Cardiac septum (tissue), 1 donor: ENCODE measurements around the gene PLCG2. TPM values are rescaled to one million over a fixed set of nuclear protein-coding genes. Genes with fewer than 3 reads are reported as not detected.
"Not testable (repeated sequence)": the region's sequence is repeated elsewhere in the genome, so short reads cannot be mapped to it uniquely, and the experiment has no call there.

Source experiments
- DNase-seq: peaks from one replicate; pipeline ENCODE4 v3.0.0-alpha.2; 2020; ENCODE audit warnings: low spot score
- intact Hi-C: fragments of 100-400 bp; cut with DNase I; formaldehyde crosslinking; loops from one replicate; pipeline ENCODE4 v1.14.0; 2022
- long read RNA-seq: library from polyadenylated mRNA; unstranded; transcript quantifications from one replicate; pipeline ENCODE4 v2.0.0, GENCODE V29; 2021
- total RNA-seq: library from RNA; stranded (reverse); fragmentation: NEBNext Ultra II Directional; extraction: Animal tissue kit (Norgen Biotek cat#: 25700); gene quantifications from one replicate; pipeline ENCODE4 v1.2.1, GENCODE V29; 2021
- donor health status: DM: no; HTN: no; CAD: no.

Gene PLCG2
- total RNA-seq, result 8.5 TPM
- long read RNA-seq, full-length matches to known transcripts, result 1 of 5 reads
- long read RNA-seq, partial matches to known transcripts, result 3 of 5 reads
- long read RNA-seq, other reads (novel, unspliced or antisense), result 1 of 5 reads

DNA sequence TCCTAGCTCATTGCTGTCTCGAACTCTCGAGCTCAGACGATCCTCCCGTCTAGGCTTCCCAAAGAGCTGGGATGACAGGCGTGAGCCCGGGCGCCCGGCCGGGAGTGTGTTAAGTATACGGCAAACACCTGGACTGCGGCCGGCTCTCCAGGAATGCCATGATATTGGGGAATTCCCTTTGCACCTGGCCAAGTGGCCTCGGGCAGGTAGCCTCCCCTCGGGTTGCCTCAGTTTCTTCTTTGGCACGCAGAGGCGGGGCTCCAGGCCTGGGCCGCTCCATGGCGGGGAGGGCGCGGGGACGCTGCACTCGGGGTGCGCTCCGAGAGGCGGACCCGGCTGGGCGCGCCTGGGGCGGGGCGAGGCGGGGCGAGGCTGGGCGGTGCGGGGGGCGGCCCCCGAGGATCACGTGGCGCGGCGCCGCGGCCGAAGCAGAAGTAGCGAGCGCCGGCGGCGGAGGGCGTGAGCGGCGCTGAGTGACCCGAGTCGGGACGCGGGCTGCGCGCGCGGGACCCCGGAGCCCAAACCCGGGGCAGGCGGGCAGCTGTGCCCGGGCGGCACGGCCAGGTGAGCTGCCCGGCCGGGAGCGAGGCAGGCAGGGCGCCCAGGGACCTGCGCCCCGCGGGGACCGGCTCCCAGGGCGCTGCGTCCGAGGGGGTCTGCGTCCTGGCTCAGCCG lies at the start of gene PLCG2:
PLCG2 (plus strand) TSS at position 431 of the 675 bp plus-strand sequence. CDS start 6,699 bp downstream, outside the sequence.
- DNase-seq, result peak; percentile 95
- intact Hi-C loops, result loop anchor here (10.0 kb wide), 1 partner anchor 86 kb away; no protein-coding TSS in a partner anchor

DNA sequence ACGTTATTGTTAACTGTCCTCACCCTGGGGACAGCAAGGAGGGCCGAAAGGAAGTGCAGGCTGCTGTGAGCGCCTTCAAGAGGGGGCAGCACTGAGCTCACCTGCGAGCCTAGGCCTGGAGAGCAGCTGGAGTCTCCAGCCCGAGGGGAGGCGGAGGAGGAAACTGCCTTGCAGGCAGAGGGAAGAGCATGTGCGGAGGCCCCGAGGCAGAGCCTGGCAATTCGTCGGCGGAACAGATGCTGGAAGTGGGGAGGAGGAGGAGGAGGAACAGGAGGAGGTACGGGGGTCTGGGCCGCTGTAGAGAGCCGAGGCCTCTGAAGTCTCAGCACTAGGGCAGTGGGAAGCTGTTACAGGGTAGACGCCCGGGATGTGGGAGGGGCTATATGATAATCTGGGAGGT lies 49.6 kb upstream of the PLCG2 start:
- intact Hi-C loops, result no loop called here
- DNase-seq, result no peak

DNA sequence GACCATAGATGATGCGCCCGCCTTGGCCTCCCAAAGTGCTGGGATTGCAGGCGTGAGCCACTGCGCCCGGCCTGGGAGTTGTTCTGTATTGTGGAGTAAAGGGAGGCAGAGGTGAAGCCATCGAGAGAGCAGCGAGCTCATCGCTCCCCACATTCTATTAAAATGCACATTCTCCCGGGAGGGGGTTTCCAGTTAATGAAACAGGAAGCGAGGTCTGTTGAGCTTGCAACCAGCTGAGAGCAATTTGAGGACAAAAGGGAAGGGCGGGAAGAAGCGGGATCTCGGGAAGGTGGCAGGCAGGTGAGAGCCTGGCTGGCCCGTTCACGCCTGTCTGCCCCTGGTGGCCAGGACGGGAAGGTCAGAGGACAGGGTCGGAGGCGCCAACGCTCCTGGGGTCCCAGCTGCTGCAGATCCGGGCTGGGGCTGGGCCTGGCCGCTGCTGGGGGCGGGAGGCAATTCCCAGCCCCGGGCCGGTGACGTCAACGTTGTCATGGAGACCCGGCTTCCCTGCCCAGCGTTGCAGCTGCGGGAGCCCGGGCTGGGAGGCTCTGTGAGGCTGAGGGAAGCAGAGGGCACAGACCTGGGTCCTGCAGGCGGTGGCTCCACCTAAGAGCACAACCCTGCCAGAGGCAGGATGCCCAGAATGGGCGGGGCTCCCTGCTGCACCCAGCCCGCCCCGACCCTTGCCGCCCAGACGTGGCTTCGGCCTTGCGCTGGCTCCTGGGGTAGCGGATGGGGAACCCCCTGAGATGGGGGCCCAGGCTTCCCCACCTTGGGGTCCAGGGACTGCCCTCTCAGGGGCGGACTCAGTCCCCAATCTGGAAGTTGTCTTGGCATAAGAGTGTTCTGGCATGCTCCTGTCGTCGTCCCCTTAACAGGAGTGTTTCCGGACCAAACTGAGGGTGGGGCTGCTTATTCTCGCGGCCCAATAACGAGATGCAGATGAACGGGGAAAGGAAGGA lies 48.7 kb upstream of the PLCG2 start:
- intact Hi-C loops, result loop anchor here (10.0 kb wide), 1 partner anchor 526 kb away; no protein-coding TSS in a partner anchor
- peak; percentile 92 for DNase-seq

DNA sequence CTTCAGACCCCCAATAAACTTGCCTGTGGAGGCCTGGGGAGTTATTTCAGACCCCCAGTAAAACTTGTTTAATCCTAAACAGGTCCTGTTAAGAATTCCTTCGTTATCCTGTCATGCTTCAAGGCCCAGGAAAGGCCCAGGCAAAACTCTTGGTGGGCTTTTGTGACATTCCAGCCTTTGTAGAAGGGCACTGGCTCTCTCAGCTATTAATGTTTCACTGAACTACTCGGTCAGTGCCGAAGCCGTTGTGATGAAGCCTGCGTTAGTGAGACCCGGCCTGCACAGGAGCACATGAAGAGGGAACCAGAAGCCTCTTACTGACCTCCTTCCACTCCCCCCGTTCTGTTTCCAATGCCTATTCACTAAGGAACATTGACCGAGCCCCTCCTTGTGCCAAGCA lies 47.4 kb upstream of the PLCG2 start:
- no peak for DNase-seq
- intact Hi-C loops, result loop anchor here (10.0 kb wide), 1 partner anchor 527 kb away; no protein-coding TSS in a partner anchor

DNA sequence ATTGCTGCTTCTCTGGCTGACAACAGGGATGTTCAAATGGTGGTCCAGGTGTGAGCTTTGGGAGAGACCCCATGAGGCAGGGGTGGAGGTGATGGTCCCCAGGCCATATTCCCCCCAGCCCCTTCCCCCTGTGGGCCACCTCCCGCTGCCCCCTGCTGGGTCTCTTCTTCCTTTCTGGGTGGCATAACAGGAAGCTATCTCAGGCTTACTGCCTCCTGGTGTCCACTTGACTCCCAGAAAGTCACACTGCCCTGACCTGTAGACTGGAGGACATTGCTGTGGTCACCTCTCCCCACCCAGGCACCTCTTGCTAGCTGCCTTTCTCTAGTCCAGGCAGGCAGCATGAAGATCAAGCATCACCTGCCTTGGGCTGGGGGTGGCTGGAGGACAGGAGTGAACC lies 46.4 kb upstream of the PLCG2 start:
- intact Hi-C loops, result loop anchor here (10.0 kb wide), 1 partner anchor 528 kb away; no protein-coding TSS in a partner anchor
- no peak for DNase-seq

DNA sequence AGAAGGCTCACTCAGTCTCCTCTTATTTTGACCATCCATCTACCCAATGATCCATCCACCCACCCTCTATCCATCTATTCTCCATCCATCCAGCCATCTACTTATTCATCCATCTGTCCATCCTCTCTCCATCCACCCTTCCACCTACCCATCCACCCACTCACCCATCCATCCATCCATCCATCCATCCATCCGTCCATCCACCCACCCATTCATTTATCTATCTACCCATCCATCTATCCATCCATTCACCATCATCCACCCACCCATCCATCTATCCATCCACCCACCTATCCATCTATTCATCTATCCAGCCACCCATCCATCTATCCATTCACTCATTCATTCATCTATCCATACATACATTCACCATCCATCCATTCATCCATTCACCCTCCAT lies 45.8 kb upstream of the PLCG2 start:
- intact Hi-C loops, result loop anchor here (10.0 kb wide), 1 partner anchor 528 kb away; no protein-coding TSS in a partner anchor
- no peak for DNase-seq

DNA sequence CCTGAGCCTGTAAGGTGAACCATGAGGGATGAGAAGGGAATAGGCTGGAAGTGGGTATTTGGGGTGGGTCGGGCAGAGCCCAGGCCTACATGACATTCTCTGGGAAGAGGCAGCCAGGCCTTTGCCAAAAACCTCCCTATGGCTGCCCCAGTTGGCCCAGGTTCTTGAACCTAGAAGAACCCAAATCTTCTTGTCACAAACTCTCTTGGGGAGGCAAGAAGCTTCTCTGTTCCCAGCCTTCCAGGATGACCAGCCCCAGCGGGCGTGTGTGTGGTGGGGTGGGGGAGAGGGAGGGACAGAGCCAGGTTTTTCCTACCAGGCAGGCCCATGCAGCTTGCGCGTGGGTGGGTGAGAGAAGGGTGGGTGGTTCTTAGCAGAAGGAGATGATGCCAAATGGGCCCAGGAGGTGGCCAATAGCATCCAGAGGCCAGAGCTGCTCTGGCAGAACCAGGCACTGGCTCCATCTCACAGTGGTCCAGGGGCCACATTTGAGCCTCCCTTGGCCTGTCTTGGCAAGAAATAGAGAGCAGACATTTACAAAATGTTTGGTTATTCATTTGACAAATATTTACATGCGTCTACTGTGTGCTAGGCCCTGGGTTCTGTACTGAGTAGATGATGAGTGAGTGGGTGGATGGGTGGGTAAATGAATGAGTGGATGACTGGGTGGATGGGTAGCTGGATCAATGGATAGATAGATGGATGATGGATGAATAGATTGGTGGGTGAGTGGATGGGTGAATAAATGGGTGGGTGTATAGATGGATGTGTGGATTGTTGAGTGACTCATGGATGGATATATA lies 44.3 kb upstream of the PLCG2 start:
- intact Hi-C loops, result loop anchor here (10.0 kb wide), 1 partner anchor 530 kb away; no protein-coding TSS in a partner anchor
- no peak for DNase-seq

DNA sequence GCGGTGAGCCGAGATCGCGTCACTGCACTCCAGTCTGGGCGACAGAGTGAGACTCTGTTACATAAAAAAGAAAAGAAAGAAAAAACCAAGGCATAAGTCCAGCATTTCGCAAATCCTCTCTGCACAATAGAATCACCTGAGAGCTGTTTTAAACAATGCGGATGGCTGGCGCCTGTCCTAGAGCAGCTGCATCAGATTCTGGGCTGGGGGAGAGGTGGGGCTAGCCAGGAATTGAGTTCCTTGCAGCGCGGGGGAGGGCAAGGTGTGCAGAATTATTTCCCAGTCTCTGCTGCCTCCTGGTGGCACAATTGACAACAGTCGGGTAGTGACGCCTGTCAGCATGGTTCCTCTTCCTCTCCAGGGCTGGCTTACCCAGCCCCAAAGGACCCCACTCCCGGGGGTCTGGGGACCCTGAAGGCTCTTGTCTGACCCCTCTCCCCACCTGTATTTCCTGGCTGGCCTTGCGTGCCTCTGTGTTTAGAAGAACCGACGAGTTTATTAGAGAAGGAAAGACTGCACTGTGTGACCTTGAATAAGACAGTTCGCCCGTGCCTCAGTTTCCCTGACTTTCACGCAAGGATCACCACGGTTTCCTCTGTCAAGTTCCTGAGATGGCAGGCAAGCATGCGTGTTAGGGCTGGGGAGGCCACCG lies 41.1 kb upstream of the PLCG2 start:
- DNase-seq, result peak; percentile 94
- intact Hi-C loops, result loop anchor here (10.0 kb wide), 1 partner anchor 533 kb away; no protein-coding TSS in a partner anchor

DNA sequence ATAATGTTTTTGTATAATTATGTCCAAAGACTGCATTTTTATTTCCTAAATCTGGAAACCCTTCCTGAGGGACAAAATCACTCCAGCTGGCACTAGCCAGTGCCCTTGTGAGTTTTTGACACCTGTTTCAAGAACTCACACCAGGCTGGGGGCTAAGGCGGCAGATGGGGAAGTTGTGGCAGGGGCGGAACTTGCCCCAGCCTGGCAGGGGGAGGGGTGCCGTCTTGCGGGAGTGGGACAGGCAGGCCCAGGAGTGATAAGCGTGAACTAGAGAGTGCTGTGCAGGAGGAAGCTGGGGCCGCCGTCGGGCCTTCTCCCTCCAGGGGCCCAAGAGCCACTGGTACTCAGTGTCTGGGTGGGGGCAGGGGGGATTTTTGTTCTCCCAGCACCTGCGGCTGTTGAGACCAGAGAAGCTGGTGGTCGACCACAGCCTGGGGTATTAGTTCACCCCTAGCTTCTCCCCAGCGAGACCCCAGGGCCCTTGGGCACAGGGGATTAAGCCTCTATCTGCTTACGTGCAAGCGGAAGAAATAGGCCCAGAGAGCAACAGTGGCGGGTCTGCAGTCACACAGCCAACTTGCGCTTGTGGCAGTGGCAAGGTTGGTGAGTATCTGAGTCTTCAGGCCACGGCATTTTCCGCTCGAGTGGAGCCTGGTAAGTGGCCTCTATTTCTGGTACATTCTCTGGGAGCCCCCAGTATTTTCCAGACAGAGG lies 40.2 kb upstream of the PLCG2 start:
- intact Hi-C loops, result loop anchor here (10.0 kb wide), 1 partner anchor 534 kb away; no protein-coding TSS in a partner anchor
- peak; percentile 95 for DNase-seq

DNA sequence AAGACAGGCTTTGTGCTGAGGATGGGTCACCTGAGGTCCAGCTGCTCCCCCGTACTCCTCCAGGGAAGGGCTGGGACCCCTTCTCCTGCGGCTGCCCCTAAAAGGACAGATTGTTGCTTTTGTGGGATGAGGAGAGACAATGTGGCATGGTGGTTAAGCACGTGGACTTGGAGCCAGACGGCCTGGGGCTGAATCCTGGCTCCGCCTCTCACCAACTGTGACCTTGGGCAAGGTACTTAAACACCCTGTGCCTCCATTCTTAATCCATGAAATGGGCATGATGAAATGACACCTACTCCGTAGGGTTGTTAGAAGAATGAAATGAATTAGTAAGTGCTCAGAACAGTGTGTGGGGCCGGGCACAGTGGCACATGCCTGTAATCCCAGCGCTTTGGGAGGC lies 39.6 kb upstream of the PLCG2 start:
- intact Hi-C loops, result loop anchor here (10.0 kb wide), 1 partner anchor 535 kb away; no protein-coding TSS in a partner anchor
- DNase-seq, result no peak

DNA sequence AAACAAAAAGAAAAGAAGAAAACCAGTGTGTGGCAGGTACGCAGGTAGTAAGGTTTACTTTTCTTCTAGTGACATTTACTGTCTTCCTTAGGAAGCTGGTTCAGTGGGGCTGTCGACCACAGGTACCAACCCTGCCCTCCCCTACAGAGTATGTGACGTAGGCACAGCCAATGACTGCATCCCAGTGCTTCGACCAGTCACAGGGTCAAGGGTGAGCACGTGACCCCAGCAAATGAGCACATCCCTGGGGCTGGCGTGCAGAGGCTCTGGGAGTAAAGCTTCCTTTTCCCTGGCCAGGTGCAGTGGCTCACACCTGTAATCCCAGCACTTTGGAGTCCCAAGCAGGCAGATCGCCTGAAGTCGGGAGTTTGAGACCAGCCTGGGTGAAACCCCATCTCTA lies 38.9 kb upstream of the PLCG2 start:
- intact Hi-C loops, result no loop called here
- DNase-seq, result no peak

DNA sequence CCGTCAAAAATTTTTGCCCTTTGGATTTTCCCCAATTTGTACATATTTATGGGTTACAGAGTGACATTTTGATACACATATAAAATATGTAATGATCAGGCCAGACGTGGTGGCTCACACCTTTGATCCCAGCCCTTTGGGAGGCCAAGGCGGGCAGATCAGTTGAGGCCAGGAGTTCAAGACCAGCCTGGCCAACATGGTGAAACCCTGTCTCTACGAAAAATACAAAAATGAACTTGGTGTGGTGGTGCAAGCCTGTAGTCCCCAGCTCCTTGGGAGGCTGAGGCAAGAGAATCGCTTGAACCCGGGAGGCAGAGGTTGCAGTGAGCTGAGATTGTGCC lies 37.7 kb upstream of the PLCG2 start:
- intact Hi-C loops, DNase-seq: not testable (repeated sequence)

DNA sequence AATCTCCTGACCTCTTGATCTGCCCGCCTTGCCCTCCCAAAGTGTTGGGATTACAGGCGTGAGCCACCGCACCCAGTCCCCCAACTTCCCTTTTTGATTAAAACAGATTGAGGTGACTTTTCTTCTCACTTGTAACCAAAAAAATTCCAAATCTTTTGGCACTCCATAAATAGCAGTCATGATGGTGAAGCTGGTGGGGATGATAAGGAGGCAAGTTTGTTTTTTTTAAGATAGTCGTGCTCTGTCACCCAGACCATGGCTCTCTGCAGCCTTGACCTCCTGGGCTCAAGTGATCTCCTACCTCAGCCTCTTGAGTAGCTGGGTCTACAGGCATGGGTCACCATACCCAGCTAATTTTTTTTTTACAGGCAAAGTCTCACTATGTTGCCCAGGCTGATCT lies 34.7 kb upstream of the PLCG2 start:
- no peak for DNase-seq
- intact Hi-C loops, result no loop called here

DNA sequence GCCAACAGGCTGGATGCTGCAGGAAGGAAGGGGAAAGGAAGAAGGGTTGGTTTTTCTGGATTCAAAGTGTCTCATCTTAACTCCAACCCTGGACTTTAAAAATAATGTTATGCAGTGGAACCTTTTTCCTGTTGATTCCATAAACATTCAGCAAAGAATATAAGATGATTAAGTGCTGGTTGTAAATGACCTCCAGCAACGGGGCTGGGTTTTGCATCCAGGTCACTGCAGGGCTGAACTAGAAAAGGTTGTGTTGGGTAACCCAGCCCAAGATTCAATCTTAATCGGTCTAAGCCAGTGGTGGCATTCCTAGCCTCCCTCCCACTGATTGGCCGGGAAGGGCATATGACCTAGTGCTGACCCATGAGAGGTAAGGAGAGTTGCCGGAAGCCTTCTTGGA lies 34.2 kb upstream of the PLCG2 start:
- intact Hi-C loops, result no loop called here
- no peak for DNase-seq

DNA sequence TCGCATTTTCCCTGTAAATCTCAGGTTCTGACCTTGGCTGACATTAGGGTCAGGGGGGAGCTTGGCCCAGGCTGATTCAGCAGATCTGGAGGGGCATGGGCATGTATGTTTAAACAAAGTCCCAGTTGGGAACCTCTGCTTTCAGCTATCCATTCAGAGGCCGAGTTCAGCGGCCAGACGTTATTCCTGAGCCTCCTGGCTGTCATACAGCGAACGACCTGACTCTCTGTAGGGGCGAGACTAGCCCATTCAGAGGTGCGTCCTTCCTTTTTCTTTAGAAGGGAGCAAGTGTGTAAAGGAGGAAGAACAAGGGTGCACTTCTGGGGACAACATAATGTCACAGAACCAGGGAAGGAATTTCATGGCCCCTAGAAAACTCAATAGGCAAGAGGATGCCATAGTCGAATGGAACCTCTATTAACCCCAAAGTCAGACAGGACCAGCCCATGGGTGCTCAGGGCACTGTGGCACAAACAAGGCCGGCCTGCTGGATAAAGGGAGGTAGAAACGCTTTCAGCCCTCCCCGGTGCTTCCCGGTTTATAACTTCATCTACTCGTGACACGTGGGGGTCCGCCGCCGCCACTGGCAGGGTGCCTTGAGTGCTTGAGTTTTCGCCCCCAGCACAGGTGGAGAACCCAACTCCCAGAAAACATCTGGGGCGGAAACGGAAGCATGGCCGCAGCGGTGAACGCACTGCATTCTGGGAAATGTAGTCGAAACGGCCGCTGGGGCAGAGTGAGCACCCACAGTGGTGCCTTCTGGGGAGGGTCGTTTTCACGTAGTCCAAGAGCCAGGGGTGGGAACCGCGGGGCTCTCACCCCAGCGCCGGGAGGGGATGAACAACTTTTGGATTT lies 33.2 kb upstream of the PLCG2 start:
- peak; percentile 92 for DNase-seq
- intact Hi-C loops, result no loop called here

DNA sequence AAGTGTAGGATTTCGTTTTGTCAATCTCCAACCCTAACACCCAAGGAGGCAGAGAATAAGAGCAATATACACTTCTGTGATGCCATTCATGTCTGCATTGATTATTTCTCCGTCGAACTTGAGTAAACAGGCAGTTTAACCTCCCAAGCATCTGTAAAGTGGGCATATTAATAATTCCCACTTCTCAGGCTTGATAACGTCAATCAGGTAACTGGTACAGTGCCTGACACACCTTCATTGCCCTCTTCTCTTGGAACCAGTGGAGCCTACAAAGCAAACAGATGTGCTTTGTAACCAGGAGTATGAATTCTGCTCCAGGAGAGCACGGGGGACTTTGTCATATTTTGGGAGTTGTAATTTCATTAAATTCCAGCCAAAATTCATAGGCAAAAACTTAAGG lies 32.5 kb upstream of the PLCG2 start:
- no peak for DNase-seq
- intact Hi-C loops, result no loop called here

DNA sequence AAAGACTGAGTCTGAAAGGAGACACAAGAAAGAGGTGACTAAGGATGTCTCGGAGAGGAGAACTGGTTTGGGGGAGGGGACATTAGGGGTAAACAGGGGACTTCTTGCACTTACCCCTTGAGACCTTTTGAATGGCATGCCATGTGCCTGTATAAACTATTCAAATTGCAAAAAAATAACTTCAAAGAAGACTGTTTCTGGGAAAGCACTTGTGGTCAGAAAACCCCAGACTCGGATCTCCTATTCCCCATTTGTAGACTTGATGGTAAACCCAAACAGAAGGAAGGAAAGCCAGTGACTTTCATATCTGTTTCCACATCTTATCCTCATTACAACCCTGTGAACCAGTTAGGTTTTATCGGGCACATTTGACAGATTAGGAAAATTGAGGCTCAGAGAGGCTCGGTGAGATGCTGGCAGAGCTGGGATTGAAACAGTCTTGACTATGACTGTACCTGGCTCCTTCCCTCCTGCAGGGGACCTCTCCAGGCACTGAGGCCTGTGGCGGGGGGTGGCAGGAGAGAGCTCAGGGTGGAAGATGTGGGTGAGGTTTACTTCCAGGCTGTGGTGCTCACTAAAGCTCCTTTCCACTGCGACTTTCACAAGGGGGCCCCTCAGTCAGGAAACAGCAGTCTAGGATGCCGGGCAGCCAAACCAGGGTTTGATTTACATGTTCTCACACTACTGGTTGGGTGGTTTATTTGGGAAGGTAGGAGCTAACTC lies 30.5 kb upstream of the PLCG2 start:
- no peak for DNase-seq
- intact Hi-C loops, result no loop called here
